GM18873 (cell line): ENCODE results near the gene MGLL.
"Not testable (repeated sequence)": the region's sequence is repeated elsewhere in the genome, so short reads cannot be mapped to it uniquely, and the experiment has no call there.

Experiments
- ATAC-seq: cut with Tn5 transposase; IDR thresholded peaks from one replicate; pipeline ENCODE4 v1.9.1; 2021; ENCODE audit warnings: mild to moderate bottlenecking, moderate library complexity, moderate number of reproducible peaks; ENCODE audit not compliant: unreplicated experiment, low FRiP score

Gene MGLL

DNA sequence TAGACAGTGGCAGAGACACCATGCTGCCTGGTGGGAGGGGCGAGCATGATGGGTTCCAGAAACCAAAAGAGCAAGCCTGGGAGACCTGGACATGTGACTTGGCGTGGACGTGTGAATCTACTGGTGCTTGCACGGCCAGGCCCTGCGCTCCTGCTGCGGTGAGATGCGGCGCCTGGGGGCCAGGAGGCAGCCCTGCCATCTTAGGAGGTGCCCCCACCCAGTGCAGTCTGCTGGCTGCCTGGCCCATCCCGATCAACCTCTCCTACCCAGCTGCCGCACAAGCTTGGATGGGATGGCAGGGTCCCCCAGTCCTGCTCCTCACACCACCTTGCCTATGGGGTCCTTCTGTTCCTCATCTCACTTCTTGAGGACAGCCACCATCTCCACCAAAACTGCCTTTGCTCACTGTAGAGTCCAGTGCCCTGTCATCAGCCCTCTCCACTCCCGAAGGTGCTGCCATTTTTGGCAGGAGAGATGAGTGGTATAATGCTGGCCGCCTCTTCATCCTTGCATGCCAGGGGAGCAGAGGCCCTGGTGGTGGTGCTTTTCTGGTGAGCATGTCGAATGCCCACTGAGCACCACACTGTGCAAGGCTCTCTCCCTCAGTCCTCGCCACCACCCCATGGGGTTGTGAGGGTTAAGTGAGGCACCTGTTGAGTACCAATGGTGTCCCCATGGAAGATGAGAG lies 152.6 kb downstream of the MGLL start:
- ATAC-seq, result no peak

DNA sequence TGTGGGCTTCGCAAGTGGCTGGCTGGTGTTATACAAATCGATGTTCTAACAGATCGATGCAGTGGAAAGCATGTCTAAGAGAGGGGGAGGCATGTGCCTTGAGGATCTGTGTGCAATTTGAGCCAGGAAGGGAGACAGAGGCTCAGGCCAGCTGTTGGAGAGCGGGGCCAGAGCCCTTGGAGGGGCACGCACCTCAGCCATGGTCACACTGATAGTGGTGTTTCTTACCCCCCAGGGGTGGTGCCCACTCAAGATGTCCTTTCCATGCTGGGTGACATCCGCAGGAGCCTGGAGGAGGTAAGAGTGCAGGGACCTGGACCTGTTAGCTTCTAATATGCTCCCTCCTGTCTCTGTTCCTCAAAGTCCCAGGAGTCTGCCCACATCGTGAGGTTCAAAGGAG lies 153.4 kb downstream of the MGLL start:
- ATAC-seq, result no peak

DNA sequence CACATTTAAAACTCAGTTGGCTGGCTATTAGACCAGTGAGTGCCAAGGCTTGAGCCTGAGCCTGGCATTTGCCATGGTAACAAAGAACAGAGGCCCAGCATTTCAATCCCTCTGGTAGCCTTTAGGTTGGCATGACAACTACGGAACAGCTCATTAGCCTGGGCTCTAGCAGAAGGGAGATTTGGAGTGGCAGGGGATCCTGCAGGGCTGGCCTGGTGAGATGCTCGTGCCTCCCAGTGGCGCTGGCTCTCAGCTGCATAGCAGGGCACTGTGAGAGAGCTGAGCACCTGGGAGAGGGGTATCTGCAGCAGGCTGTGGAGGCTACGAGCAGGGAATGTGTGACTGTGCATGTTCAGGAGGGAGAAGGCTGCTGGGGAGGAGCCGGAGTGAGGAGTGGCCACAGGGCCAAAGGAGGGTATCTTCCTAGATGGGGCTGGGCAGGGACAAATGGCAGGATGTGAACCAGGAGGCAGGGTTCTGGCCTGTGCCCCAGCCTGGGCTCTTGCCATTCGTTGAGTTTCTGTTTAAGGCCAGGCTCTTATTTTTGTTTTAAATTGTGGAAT lies 155.1 kb downstream of the MGLL start:
- ATAC-seq, result no peak

DNA sequence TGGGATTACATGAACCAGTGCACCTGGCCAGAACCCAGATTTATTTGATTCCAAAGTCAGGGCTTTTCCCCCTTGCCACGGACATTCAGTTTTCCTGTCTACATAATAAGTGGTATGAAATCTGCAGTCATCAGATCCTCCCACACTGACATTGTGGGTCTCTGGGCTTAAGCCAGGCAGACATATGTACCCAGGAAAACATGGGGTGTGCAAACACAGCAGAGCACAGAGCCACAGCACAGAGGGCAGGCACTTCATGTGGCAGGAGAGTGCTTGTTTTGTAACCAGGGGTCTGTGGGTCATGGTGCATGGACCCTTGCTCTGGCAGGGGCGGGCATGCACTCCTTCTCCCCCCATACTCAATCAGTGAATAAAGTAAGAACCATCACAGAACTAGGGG lies 155.6 kb downstream of the MGLL start:
- ATAC-seq, result no peak

DNA sequence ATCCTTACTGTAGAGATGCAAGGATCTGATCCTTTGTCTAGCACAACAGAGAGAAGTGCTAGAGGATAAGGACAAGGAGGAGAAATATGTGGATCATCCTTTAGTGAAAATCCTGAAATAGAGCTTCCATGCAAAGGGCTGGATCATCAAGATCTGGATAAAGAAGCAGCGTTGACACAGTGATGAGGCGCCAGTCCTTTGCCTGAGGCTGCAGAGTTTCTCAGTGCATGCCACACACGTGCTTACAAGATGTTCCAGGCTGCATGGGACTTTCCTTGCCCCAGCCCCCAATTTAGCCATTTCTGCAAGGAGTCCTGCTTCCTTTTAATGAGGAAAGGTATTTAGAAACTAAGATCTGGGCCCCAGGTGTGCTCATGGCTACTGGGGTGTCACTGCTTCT lies 156.7 kb downstream of the MGLL start:
- no peak for ATAC-seq

DNA sequence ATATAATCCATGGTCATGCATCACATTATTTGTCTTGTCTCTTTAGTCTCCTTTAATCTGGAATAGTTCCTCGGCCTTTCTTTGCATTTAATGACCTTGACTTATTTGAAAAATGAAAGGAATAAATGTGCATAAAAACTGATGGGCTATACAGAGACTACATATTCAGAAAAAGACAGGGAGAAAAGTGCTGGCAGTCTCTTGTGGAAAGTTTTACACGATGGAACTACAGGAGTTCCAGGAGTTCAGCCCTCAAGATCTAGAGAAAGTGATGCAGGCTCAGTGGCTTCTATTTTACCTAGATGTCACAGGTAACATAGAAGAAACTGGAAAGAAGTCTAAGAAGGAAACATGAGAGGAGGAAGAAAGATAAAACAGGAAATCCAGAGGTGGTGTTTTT lies 157.2 kb downstream of the MGLL start:
- no peak for ATAC-seq

DNA sequence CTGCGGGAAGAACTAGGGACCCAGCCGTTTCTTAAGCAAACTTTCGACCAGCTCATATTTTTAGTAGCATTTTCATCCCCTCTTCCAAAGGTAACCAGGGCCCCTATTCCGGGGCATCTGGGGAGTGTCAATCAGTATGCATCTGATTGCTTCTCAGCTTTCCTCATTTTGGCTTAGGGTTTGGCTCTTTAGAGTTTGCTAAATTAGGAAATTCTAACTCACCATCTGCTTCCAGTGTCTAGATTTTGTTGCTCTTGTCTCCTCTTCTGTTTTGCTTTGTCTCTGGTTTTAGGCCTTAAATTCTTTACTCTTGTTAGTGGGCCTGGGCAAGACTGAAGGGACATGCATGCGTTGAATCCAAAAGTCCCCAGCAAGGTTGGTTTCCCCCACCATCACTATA lies 159.2 kb downstream of the MGLL start:
- no peak for ATAC-seq

DNA sequence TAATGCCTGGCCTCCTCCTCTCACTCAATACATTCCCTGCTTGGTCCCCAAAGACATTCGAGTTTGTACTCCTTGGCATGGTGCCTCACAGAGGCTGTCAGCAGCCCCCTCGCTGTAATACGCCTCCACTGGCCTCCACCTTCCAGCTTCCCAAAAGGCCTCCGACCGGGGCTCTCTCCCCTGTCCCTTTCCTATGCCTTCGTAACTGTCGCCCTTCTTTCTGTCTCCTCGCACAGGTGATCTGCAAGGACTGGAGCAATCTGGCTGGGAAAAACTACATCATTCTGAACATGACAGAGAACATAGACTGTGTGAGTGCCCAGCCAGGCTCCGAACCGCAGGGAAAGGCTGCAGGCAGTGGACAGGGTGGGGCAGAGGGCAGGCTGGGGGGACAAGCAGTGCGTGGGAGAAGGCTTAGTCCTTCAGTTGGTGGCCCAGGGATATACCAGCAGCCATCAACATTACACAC lies 160.3 kb downstream of the MGLL start:
- ATAC-seq, result no peak

DNA sequence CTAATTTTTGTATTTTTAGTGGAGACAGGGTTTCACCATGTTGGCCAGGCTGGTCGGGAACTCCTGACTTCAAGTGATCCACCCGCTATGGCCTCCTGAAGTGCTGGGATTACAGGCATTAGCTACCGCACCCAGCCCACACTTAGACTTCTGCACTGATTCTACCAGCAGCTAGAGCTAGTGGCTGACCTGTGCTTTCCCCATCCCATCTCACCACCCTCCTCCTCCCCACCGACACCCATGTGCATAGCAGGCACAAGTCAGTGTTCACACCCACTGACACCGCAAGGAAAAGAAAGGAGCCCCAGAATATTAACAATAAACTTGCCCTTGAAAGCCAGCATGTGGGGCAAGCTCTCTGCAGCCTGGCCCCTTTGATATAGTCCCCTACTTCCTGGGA lies 160.7 kb downstream of the MGLL start:
- no peak for ATAC-seq

DNA sequence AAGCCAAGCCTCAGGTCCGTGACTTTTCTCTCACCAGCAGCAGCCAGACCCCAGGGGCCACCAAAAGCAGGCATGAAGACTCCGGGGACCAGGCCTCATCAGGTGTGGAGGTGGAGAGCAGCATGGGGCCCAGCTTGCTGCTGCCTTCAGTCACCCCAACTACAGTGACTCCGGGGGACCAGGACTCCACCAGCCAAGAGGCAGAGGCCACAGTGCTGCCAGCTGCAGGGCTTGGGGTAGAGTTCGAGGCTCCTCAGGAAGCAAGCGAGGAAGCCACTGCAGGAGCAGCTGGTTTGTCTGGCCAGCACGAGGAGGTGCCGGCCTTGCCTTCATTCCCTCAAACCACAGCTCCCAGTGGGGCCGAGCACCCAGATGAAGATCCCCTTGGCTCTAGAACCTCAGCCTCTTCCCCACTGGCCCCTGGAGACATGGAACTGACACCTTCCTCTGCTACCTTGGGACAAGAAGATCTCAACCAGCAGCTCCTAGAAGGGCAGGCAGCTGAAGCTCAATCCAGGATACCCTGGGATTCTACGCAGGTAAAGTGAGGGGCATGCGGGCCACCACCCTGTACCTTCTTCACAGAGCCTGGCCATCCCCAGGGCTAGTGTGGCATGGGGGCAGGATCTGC lies 161.6 kb downstream of the MGLL start:
- ATAC-seq, result no peak

DNA sequence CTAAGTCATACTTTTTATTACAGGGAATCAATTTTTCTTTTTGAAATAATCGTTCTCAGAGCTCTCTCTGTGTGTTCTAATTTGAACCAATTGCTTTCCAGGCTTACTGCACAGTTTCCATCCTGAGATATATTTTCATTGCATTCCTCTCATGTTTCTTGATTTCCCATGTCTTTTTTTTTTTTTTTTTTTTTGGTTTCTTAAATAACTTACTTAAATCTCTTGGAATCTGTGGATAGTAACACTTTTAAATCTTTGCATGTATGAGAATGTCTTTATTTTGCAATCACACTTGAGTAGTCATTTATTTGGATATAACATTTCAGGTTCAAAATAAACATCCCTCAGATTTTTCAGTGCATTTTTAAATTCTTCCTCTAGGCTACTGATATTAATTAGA lies 164.1 kb downstream of the MGLL start:
- no peak for ATAC-seq

DNA sequence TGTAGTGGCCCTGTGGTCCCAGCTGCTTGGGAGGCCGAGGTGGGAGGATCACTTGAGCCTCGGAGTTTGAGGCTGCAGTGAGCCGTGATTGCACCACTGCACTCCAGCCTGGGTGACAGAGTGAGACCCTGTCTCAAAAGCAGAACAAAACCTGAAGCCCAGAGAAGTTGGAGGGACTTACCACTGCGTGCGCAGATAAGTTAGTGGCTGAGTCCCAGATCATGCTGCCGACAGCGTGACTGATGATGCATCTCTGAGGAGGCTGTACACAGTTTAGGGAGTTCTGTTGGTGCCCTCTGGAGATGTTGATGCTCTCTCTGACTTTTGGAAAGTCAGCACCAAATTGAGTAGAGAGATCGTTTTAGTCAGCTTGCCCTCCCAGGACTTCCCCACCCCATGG lies 165.4 kb downstream of the MGLL start:
- ATAC-seq, result no peak

DNA sequence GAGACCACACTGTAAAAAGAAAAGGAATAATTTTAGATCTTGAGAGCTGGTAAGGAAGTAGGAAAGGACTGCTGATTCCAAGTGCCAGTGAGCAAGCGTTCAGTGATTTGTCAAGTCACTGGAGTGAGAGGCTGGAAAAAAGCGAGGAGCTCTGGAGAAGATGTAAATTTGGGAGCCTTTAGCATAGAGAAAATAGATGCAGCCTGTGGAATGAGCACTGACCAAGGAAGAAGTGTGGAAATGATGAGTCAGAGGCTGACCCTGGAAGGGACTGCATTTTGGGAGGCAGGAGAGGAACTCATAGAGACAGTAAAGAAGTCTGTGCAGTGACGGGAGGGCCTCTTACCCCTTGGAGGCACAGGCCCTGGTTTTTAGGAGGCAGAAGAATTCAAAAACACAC lies 166.7 kb downstream of the MGLL start:
- no peak for ATAC-seq

DNA sequence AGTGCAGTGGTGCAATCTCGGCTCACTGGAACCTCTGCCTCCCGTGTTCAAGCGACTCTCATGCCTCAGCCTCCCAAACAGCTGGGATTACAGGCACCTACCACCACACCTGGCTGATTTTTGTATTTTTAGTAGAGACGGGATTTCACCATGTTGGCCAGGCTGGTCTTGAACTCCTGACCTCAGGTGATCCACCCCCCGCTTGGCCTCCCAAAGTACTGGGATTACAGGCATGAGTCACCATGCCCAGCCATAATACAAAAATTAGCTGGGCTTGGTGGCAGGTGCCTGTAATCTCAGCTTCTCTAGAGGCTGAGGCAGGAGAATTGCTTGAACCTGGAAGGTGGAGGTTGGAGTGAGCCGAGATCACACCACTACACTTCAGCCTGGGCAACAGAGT lies 167.3 kb downstream of the MGLL start:
- not testable (repeated sequence) for ATAC-seq

DNA sequence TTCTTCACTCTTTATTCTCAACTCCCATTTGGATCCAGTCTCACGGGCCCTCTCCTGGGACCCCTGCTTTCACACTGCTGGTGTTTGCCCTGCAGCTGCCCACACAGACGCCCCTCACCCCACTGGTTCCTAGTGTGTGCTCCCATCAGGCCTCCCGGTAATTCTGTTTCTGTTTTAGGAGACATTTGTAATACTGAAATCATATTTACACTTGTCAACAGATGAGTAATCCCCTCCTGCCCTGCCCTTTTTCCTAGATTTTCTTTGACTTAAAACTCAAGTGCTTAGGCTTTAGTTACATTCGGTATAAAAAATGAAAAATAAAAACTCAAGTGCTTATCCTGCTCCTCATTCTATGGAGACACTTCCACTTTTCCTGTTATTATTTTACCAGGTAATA lies 167.9 kb downstream of the MGLL start:
- no peak for ATAC-seq

DNA sequence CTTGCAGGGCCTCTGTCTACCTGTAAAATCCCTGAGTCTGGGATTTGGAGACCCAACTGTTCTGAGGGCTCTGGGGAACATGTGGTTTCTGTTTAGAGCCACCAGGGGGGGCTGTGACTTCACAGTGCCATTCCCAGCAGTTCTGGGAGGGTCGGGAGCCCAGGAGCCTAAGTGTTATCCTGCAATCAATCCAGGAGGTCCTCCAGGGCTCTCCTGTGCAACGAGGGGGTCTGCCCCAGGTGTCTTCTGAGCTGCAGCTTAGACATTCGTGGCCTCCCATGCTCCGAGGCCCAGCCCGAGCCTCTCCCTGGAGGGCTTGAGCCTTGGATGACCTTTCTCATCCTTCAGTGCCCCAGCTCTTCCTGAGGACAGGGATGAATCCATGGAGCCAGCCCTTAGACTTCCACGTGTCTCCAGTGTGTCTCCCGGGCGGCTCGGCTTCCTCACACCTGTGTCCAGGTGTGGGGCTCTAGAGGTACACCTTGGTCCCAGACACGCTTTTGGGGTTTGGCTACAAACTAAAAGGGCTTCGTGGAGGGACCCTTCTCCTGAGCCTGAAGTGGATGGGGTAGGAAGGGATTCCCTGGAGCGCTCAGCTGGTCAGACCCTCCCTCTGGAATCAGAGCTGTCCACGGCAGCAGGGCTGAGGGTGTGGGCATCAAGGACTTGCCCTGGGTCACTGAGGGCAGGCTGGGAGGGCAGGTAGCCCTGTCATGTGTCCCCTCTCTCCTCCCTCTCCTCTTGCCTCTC lies 169.9 kb downstream of the MGLL start:
- no peak for ATAC-seq

DNA sequence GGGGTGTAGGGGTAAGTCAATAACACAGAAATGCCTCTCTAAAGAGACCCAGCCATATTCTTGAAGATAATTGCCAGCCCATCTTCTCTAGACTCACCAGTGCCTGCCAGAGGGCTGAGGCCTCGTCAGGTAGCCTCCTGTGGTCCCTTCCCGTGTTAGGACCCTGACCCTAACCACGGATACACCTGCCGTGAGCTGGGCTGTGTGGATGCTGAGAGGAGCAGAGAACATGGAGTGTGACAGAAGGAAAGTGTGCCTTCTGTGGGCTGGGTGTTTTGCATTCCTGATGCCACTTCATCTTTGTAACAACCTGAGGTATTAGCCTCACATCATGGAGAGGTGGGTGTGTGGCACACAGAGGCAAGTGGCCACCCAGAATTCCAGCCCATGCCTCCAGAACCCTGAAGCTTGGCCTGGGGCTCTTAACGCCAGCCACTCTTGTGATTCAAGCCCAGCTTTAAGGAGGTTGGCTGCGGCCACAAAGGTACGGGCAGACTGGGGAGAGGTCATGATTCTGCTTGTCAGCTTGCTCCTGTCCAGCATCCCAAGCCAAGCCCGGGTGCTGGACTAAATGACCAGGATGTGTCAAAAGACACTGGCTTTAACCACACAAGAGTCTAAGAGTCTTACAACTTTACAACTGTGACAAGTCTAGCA lies 170.7 kb downstream of the MGLL start:
- ATAC-seq, result no peak

DNA sequence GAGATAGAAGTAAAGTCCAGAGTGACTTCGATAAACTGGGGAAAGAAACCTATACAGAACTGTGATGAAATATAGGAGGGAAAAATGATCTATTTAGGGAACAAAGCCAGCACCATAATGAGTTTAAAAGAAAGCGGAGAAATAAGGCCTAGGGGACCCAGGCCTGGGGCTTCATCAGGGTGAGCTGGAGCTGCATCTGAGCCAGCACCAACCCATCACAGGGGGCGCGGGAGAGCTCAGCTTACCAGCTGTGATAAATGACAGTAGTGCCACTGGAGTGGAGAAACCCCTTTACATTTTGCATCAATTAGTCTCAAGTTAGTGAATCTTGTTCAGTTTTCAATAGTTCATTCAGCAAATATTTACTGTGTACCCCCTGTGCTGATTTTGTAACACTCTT lies 172.1 kb downstream of the MGLL start:
- no peak for ATAC-seq

DNA sequence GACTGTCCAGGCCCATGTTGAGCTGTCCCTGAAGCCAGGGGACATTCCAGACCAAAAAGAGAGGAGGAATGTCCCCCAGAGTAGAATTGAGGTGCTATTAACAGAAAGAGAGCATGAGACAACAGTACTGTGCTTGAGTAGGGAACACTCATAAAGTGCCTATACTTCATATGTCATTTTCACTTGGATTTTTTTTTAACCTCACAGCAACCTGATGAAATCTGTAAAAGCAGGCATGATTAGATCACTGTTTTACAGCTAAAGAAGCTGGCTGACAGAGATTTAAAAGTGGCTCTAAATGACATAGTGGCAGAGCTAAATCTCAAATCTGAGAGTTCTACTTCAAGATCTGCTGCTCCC lies 174.5 kb downstream of the MGLL start:
- ATAC-seq, result no peak

DNA sequence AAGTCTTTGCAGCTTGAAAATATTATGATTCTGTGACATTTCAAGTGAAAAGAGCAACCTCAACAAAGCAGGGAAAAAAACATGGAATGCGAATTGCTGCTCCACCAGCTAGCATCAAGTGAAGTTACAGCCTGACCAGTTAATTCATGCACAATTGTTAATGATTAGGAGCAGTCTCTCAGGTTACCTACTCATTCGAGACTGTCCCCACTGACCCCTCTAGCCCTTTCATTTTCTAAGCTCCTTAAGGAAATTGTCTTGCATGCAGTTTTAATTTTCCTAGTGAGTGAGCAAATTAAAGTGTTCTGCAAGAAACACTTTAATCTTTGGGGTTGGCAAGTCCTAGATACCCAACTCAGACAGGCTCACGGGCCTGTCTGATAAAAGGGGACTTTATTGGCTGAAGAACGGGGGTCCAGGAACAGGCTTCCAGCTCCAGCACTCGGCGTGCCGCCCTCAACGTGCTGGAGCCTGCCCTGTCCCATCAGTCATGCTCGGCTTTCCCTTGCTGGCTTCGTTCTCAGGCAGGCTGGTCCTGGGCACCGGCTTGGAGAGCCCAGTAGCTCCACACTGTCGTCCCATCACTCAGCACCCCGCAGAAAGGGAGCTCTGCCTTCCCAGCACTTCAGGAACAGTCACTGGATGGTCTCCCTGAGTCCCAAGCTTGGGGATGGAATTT lies 175.0 kb downstream of the MGLL start:
- no peak for ATAC-seq
